ENCODE measurements around the gene IL18R1. TPM values are rescaled to one million over a fixed set of nuclear protein-coding genes. Genes with fewer than 3 reads are reported as not detected.

The IL18R1 gene
- total RNA-seq, 1 experiment from 2014 or later = 1.9 TPM

DNA sequence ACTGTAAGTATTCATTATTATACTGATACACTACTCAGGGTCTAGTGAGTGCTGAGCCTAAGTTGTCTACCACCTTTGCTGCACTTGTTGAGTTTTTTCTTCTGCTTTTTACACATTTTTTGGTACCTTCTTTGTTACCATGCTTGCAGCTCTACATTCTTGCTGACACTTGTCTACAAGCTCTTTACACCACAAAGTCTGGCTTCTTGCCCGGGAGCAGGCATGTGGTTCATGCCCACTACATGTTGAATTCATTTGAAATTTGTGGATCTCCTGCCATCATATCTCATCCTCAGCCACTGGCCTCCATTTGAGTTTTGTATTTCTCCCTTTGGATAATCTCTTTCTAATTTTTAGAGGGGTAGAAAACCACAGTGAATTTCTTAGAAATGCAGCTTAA is 29.9 kb downstream of the IL18R1 start:
- Histone ChIP-seq H3K79me2 (ENCODE audit: low read depth) (no peaks in the 10 kb centered on the region), H3K36me3 (ENCODE audit: low read depth) (peaks cover 6% of the 10 kb centered on the region; the same call in 1 of the 2 replicates), H3K27me3 (ENCODE audit: insufficient read depth, low read depth) (no peaks in the 10 kb centered on the region), H3K9me3 (ENCODE audit: insufficient read depth, low read depth) (no peaks in the 10 kb centered on the region; the same call in 1 of the 2 replicates), H3K4me1 (replicated peaks; ENCODE audit: insufficient read depth) (no peaks in the 10 kb centered on the region), H3K4me2 (no peak overlapping the region), H3K4me3 (no peak overlapping the region), H3K9me2 (ENCODE audit: insufficient read depth) (no peaks in the 10 kb centered on the region), H2AFZ (no peak overlapping the region), H4K20me1 (ENCODE audit: insufficient read depth) (no peaks in the 10 kb centered on the region), H3F3A (ENCODE audit: insufficient read depth, low read depth) (no peaks in the 10 kb centered on the region), H3K27ac (no peak overlapping the region)
- no peak for DNase-seq
- intact Hi-C loops (cut with micrococcal nuclease; ENCODE audit: unreplicated experiment) = no loop called here
- TF ChIP-seq EZH2 (IDR thresholded peaks at IDR 0.05; ENCODE audit: low read depth) = no peak
- TF ChIP-seq, protein P1, sequence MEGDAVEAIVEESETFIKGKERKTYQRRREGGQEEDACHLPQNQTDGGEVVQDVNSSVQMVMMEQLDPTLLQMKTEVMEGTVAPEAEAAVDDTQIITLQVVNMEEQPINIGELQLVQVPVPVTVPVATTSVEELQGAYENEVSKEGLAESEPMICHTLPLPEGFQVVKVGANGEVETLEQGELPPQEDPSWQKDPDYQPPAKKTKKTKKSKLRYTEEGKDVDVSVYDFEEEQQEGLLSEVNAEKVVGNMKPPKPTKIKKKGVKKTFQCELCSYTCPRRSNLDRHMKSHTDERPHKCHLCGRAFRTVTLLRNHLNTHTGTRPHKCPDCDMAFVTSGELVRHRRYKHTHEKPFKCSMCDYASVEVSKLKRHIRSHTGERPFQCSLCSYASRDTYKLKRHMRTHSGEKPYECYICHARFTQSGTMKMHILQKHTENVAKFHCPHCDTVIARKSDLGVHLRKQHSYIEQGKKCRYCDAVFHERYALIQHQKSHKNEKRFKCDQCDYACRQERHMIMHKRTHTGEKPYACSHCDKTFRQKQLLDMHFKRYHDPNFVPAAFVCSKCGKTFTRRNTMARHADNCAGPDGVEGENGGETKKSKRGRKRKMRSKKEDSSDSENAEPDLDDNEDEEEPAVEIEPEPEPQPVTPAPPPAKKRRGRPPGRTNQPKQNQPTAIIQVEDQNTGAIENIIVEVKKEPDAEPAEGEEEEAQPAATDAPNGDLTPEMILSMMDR (conservative IDR thresholded peaks at IDR 0.05) = no peak
- POLR2A ChIA-PET (ENCODE audit: unreplicated experiment) = no interaction called here
- no TSS peak for BruUV-seq (replicated peaks)
- CTCF ChIA-PET = no interaction called here

DNA sequence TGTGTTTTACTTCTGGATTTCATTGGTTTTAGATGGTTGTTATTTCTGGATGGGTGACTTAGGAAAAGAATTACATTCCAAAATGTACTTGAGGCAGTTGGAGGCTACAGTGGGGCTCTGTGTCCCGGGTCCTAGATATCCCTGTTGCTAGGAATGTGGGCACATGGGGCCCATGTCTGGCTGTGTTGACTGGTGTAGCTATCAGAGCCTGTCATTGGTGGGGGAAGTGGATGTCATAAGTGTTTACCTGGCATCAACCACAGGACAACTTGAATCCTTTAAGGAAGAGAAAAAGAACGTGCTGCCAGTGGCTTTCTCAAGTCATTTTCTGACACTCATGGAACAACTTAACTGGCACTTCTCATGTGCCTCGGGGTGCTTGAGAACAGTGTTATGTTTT is 30.4 kb downstream of the IL18R1 start:
- H2AFZ ChIP-seq = no peak overlapping the region
- H3K4me2 ChIP-seq = no peak overlapping the region
- no peaks in the 10 kb centered on the region for H4K20me1 ChIP-seq (ENCODE audit: insufficient read depth)
- no peak overlapping the region for H3K27ac ChIP-seq
- no peaks in the 10 kb centered on the region for H3K27me3 ChIP-seq (ENCODE audit: insufficient read depth, low read depth)
- H3F3A ChIP-seq (ENCODE audit: insufficient read depth, low read depth) = no peaks in the 10 kb centered on the region
- no TSS peak for BruUV-seq (replicated peaks)
- ChIA-PET POLR2A (ENCODE audit: unreplicated experiment) (no interaction called here), CTCF (no interaction called here)
- no peak for DNase-seq
- intact Hi-C loops (cut with micrococcal nuclease; ENCODE audit: unreplicated experiment) = no loop called here
- no peaks in the 10 kb centered on the region for H3K4me1 ChIP-seq (replicated peaks; ENCODE audit: insufficient read depth)
- no peak for TF ChIP-seq EZH2 (IDR thresholded peaks at IDR 0.05; ENCODE audit: low read depth)
- TF ChIP-seq, protein P1 (conservative IDR thresholded peaks at IDR 0.05) = no peak
- H3K79me2 ChIP-seq (ENCODE audit: low read depth) = no peaks in the 10 kb centered on the region
- H3K9me2 ChIP-seq (ENCODE audit: insufficient read depth) = no peaks in the 10 kb centered on the region
- peaks cover 6% of the 10 kb centered on the region; the same call in 1 of the 2 replicates for H3K36me3 ChIP-seq (ENCODE audit: low read depth)
- H3K9me3 ChIP-seq (ENCODE audit: insufficient read depth, low read depth) = no peaks in the 10 kb centered on the region; the same call in 1 of the 2 replicates
- no peak overlapping the region for H3K4me3 ChIP-seq

DNA sequence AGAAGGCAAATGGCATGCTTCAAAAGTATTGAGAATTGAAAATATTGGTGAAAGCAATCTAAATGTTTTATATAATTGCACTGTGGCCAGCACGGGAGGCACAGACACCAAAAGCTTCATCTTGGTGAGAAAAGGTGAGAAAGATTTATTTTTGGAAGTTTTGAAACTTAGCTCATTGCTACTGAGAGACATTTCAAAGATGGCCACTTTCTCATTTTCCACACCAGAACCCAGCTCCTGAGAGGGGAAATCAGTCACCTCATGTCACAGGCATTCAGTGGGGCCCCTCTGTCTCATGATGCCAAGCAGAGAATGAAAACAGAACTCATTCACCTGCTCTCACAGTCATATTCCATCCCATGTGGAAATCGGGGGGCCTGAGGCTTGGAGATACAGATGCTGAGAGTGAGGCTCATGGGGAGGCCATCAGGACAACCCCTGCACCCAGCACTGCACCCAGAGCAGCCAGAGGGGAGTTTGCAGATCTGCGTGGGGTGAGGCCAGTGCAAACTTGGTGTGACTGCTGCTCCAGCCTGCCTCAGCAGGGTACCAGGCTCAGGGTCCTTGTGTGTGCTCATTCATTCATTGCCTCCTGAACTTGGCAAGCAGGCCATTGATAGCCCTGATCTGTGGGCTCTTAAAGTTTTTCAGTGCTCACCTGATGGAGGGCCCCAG is 31.4 kb downstream of the IL18R1 start:
- no TSS peak for BruUV-seq (replicated peaks)
- Histone ChIP-seq H3K4me1 (replicated peaks; ENCODE audit: insufficient read depth) (no peaks in the 10 kb centered on the region), H3K79me2 (ENCODE audit: low read depth) (no peaks in the 10 kb centered on the region), H3K9me2 (ENCODE audit: insufficient read depth) (no peaks in the 10 kb centered on the region), H3K9me3 (ENCODE audit: insufficient read depth, low read depth) (no peaks in the 10 kb centered on the region; the same call in 1 of the 2 replicates), H3K27me3 (ENCODE audit: insufficient read depth, low read depth) (no peaks in the 10 kb centered on the region), H3K27ac (no peak overlapping the region), H2AFZ (no peak overlapping the region), H3K4me2 (no peak overlapping the region), H4K20me1 (ENCODE audit: insufficient read depth) (no peaks in the 10 kb centered on the region), H3F3A (ENCODE audit: insufficient read depth, low read depth) (no peaks in the 10 kb centered on the region), H3K4me3 (no peak overlapping the region), H3K36me3 (ENCODE audit: low read depth) (peaks cover 6% of the 10 kb centered on the region; the same call in 1 of the 2 replicates)
- intact Hi-C loops (cut with micrococcal nuclease; ENCODE audit: unreplicated experiment) = no loop called here
- ChIA-PET CTCF (no interaction called here), POLR2A (ENCODE audit: unreplicated experiment) (interaction anchor here (0.7 kb wide), 1 partner anchor 29 kb away, joined by 3 read pairs; no protein-coding TSS in a partner anchor)
- no peak for DNase-seq
- no peak for TF ChIP-seq EZH2 (IDR thresholded peaks at IDR 0.05; ENCODE audit: low read depth)
- TF ChIP-seq, protein P1 (conservative IDR thresholded peaks at IDR 0.05) = no peak

Measured in PC-9 (cell line).